H9 (cell line): Measurements from ENCODE around the gene TMEM121. TPM values are rescaled to one million over a fixed set of nuclear protein-coding genes. Genes with fewer than 3 reads are reported as not detected.

Experiments used
- DNase-seq: peaks from one replicate; pipeline ENCODE4 v3.0.0-alpha.2; 2017
- H2AFZ ChIP-seq: one replicate; pipeline ENCODE4 v1.6.1; 2013; ENCODE audit warnings: mild to moderate bottlenecking, low read length, control low read depth, moderate library complexity
- H2AK5ac ChIP-seq: 2 replicates; pipeline ENCODE4 v1.6.1; 2013; ENCODE audit warnings: low read length, control low read depth, mixed read lengths; ENCODE audit not compliant: insufficient read length
- H2BK120ac ChIP-seq: one replicate; pipeline ENCODE4 v1.6.1; 2013; ENCODE audit warnings: low read depth, mild to moderate bottlenecking, low read length, control low read depth, inconsistent platforms; ENCODE audit not compliant: poor library complexity, severe bottlenecking
- H2BK12ac ChIP-seq: 2 replicates; pipeline ENCODE4 v1.6.1; 2013; ENCODE audit warnings: low read length, control low read depth, mixed read lengths, low read depth; ENCODE audit not compliant: insufficient read length
- H2BK15ac ChIP-seq: 2 replicates; pipeline ENCODE4 v1.6.1; 2013; ENCODE audit warnings: low read depth, low read length, control low read depth
- H2BK20ac ChIP-seq: one replicate; pipeline ENCODE4 v1.6.1; 2013; ENCODE audit warnings: low read depth, mild to moderate bottlenecking, low read length, control low read depth, inconsistent platforms; ENCODE audit not compliant: poor library complexity, severe bottlenecking
- H2BK5ac ChIP-seq: 2 replicates; pipeline ENCODE4 v1.6.1; 2013; ENCODE audit warnings: low read length, control low read depth, mixed read lengths; ENCODE audit not compliant: insufficient read length
- H3K14ac ChIP-seq: 2 replicates; pipeline ENCODE4 v1.6.1; 2013; ENCODE audit warnings: low read length, control low read depth; ENCODE audit not compliant: insufficient read depth
- H3K18ac ChIP-seq: 2 replicates; pipeline ENCODE4 v1.6.1; 2013; ENCODE audit warnings: low read depth, mild to moderate bottlenecking, mixed read lengths, low read length, control low read depth; ENCODE audit not compliant: insufficient read length
- H3K23ac ChIP-seq: 2 replicates; pipeline ENCODE4 v1.6.1; 2013; ENCODE audit warnings: low read length, control low read depth, mixed read lengths, low read depth; ENCODE audit not compliant: insufficient read length
- H3K23me2 ChIP-seq: 2 replicates; pipeline ENCODE4 v1.6.1; 2013; ENCODE audit warnings: low read depth, mild to moderate bottlenecking, mixed read lengths, low read length, control low read depth; ENCODE audit not compliant: insufficient read length, poor library complexity, severe bottlenecking
- H3K27ac ChIP-seq: 2 replicates; pipeline ENCODE4 v1.5.1; 2013; ENCODE audit warnings: low read length, control low read depth, mixed read lengths, low read depth; ENCODE audit not compliant: insufficient read length
- H3K27me3 ChIP-seq: 2 replicates; pipeline ENCODE4 v1.6.1; 2013; ENCODE audit warnings: low read length, control low read depth, inconsistent platforms; ENCODE audit not compliant: insufficient read depth
- H3K4ac ChIP-seq: 2 replicates; pipeline ENCODE4 v1.6.1; 2013; ENCODE audit warnings: low read depth, mild to moderate bottlenecking, control low read depth, inconsistent platforms, low read length, moderate library complexity
- H3K4me1 ChIP-seq: 2 replicates; pipeline ENCODE4 v1.6.1; 2013; ENCODE audit warnings: low read length, control low read depth, inconsistent platforms; ENCODE audit not compliant: insufficient read depth
- H3K4me2 ChIP-seq: 2 replicates; pipeline ENCODE4 v1.6.1; 2013; ENCODE audit warnings: low read length, control low read depth, mixed read lengths; ENCODE audit not compliant: insufficient read length, insufficient read depth
- H3K56ac ChIP-seq: 2 replicates; pipeline ENCODE4 v1.6.1; 2013; ENCODE audit warnings: low read depth, mild to moderate bottlenecking, mixed read lengths, low read length, control low read depth; ENCODE audit not compliant: insufficient read length
- H3K79me1 ChIP-seq: 2 replicates; pipeline ENCODE4 v1.6.1; 2013; ENCODE audit warnings: low read depth, mild to moderate bottlenecking, moderate library complexity, low read length, control low read depth, inconsistent platforms; ENCODE audit not compliant: insufficient read depth, poor library complexity, severe bottlenecking
- H3K79me2 ChIP-seq: 2 replicates; pipeline ENCODE4 v1.6.1; 2013; ENCODE audit warnings: low read length, control low read depth, inconsistent platforms; ENCODE audit not compliant: insufficient read depth
- H3K9ac ChIP-seq: 2 replicates; pipeline ENCODE4 v1.6.1; 2013; ENCODE audit warnings: low read length, control low read depth, mixed read lengths; ENCODE audit not compliant: insufficient read length; ENCODE audit errors: extremely low read depth
- H3K9me3 ChIP-seq: one replicate; pipeline ENCODE4 v1.6.1; 2013; ENCODE audit warnings: low read depth, low read length, inconsistent platforms; ENCODE audit not compliant: control insufficient read depth
- H3T11ph ChIP-seq: one replicate; pipeline ENCODE4 v1.6.1; 2013; ENCODE audit warnings: mild to moderate bottlenecking, low read length, control low read depth, inconsistent platforms
- H4K20me1 ChIP-seq: one replicate; pipeline ENCODE4 v1.6.1; 2013; ENCODE audit not compliant: control insufficient read depth, insufficient read length, insufficient read depth
- H4K5ac ChIP-seq: 2 replicates; pipeline ENCODE4 v1.6.1; 2013; ENCODE audit warnings: low read depth, mild to moderate bottlenecking, mixed read lengths, low read length, control low read depth; ENCODE audit not compliant: insufficient read length
- H4K8ac ChIP-seq: replicated peaks from 2 replicates; pipeline ENCODE4 v1.6.1; 2013; ENCODE audit warnings: low read length, control low read depth, mixed read lengths, low read depth; ENCODE audit not compliant: insufficient read length
- H4K91ac ChIP-seq: 2 replicates; pipeline ENCODE4 v1.6.1; 2013; ENCODE audit warnings: low read depth, mild to moderate bottlenecking, moderate library complexity, mixed read lengths, low read length, control low read depth; ENCODE audit not compliant: insufficient read length
- H3K27ac Mint-ChIP-seq, 3 experiments: 2 replicates in 2 of 3; 3 replicates in 1 of 3; pipeline ENCODE4 v1.8.0; 2020 to 2021; ENCODE audit warnings: mixed read lengths in 3 of 3, mild to moderate bottlenecking in 1 of 3, moderate library complexity in 1 of 3
- H3K27me3 Mint-ChIP-seq: 2 replicates; pipeline ENCODE4 v1.8.0; 2021; ENCODE audit warnings: low read depth, mild to moderate bottlenecking, moderate library complexity, mixed read lengths
- H3K36me3 Mint-ChIP-seq, 3 experiments: 2 replicates in 2 of 3; 3 replicates in 1 of 3; pipeline ENCODE4 v1.8.0; 2020 to 2021; ENCODE audit warnings: low read depth in 3 of 3, mixed read lengths in 3 of 3; ENCODE audit not compliant: insufficient read depth in 1 of 3
- H3K4me1 Mint-ChIP-seq, 2 experiments: 2 replicates each; pipeline ENCODE4 v1.8.0; 2020; ENCODE audit warnings: mixed read lengths in 2 of 2
- H3K4me3 Mint-ChIP-seq, 2 experiments: 2 replicates in 1 of 2; 3 replicates in 1 of 2; pipeline ENCODE4 v1.8.0; 2020 to 2021; ENCODE audit warnings: mild to moderate bottlenecking in 2 of 2, mixed read lengths in 2 of 2, moderate library complexity in 1 of 2
- H3K9me3 Mint-ChIP-seq, 2 experiments: 2 replicates in 1 of 2; 3 replicates in 1 of 2; pipeline ENCODE4 v1.8.0; 2020; ENCODE audit warnings: mild to moderate bottlenecking in 2 of 2, mixed read lengths in 2 of 2, moderate library complexity in 1 of 2
- CTCF ChIP-seq: fragments of 200-600 bp; sonication (generic); conservative IDR thresholded peaks from 3 replicates; pipeline ENCODE4 v1.8.0; 2021; ENCODE audit warnings: antibody characterized with exemption, mild to moderate bottlenecking
- WGBS: extraction: QIAGEN DNeasy Blood & Tissue Kit; methylation state at CpG from one replicate; pipeline ENCODE4 v1.1.7; 2013; ENCODE audit warnings: missing lambda C conversion rate, low lambda C conversion rate, mixed read lengths; ENCODE audit not compliant: insufficient read length; ENCODE audit errors: extremely low coverage; 5-methylcytosine and 5-hydroxymethylcytosine counted together
- total RNA-seq: library from RNA; stranded (reverse); gene quantifications from 2 replicates; pipeline ENCODE4 v1.2.1, GENCODE V29; 2021

TMEM121 gene
- total RNA-seq, 1 experiment from 2014 or later = 2.6 TPM

GRCh38 chr14:105480807-105481801, 45.3 kb upstream of the TMEM121 start:
- DNase-seq = peak; percentile 94
- H2AK5ac ChIP-seq = no peak overlapping the region
- H3K18ac ChIP-seq = peak overlapping the region; percentile 98
- H2BK120ac ChIP-seq = peak overlapping the region; percentile 83
- H3K23ac ChIP-seq = no peak overlapping the region
- H4K5ac ChIP-seq = peak overlapping the region; percentile 31
- no CpG with 5 or more reads among the region's 35 CpGs for WGBS
- no peaks in the 10 kb centered on the region for H3K9me3 ChIP-seq
- H3K27me3 ChIP-seq = peaks cover 32% of the 10 kb centered on the region
- no peak overlapping the region for H2BK5ac ChIP-seq
- H3K4me3 Mint-ChIP-seq = peak overlapping the region; percentile 29 to 74; a peak in 4 of 5 replicates
- peak; percentile 100 for TF ChIP-seq CTCF
- no peak overlapping the region for H2BK20ac ChIP-seq
- H3T11ph ChIP-seq = no peak overlapping the region
- peaks cover 11 to 33% of the 10 kb centered on the region in 2 experiments for H3K4me1 Mint-ChIP-seq
- H2BK15ac ChIP-seq = peak overlapping the region; percentile 0; the same call in 1 of the 2 replicates
- H3K14ac ChIP-seq = peak overlapping the region; percentile 98
- H4K91ac ChIP-seq = peak overlapping the region; percentile 90
- peaks cover 0 to 3% of the 10 kb centered on the region in 2 experiments; a peak in 1 of 5 replicates for H3K9me3 Mint-ChIP-seq
- no peaks in the 10 kb centered on the region for H3K79me2 ChIP-seq
- H3K27ac ChIP-seq = no peak overlapping the region
- H3K27me3 Mint-ChIP-seq = peaks cover 86% of the 10 kb centered on the region
- peak overlapping the region; percentile 39 for H3K4me2 ChIP-seq
- H2AFZ ChIP-seq = no peak overlapping the region
- H4K20me1 ChIP-seq = no peaks in the 10 kb centered on the region
- H3K36me3 Mint-ChIP-seq = no peaks in the 10 kb centered on the region
- H2BK12ac ChIP-seq = peak overlapping the region; percentile 63
- H3K23me2 ChIP-seq = peaks cover 4% of the 10 kb centered on the region
- peak overlapping the region in 2 of 3 experiments; percentile 44 to 91; a peak in 3 of 7 replicates for H3K27ac Mint-ChIP-seq
- H3K9ac ChIP-seq = peak overlapping the region; percentile 1
- no peaks in the 10 kb centered on the region; the same call in 1 of the 2 replicates for H3K4me1 ChIP-seq
- H4K8ac ChIP-seq = no peak overlapping the region
- no peak overlapping the region for H3K56ac ChIP-seq
- H3K4ac ChIP-seq = peak overlapping the region; percentile 30
- H3K79me1 ChIP-seq = no peaks in the 10 kb centered on the region
